PC-3 (cell line): Measurements from ENCODE around the gene EZH1. TPM values are rescaled to one million over a fixed set of nuclear protein-coding genes. Genes with fewer than 3 reads are reported as not detected.

Source experiments
- ATAC-seq: fragments of 200-7000 bp; cut with Tn5 transposase; 2 replicates; pipeline ENCODE4 v1.9.1; 2020; ENCODE audit warnings: mild to moderate bottlenecking, moderate library complexity
- BruUV-seq: library from RNA; stranded (reverse); fragments of 400-500 nt; replicated peaks from 2 replicates; lab custom pipeline; 2021; lab: Mats Ljungman, UMichigan
- CTCF ChIA-PET: fragments of 300-600 bp; sonication (Branson Sonifier 250); formaldehyde crosslinking; loops from one replicate; lab custom pipeline; 2022; ENCODE audit warnings: antibody characterized with exemption; lab: Charles Lee
- POLR2A ChIA-PET: fragments of 300-600 bp; sonication (Branson Sonifier 250); formaldehyde crosslinking; loops from one replicate; lab custom pipeline; 2022; ENCODE audit warnings: antibody characterized with exemption; ENCODE audit not compliant: unreplicated experiment; lab: Charles Lee
- DNase-seq: peaks from one replicate; pipeline ENCODE4 v3.0.0-alpha.2; 2015
- H2AFZ ChIP-seq: fragments of 300-600 bp; sonication (generic); 2 replicates; pipeline ENCODE4 v1.6.0; 2016; ENCODE audit warnings: antibody characterized with exemption, low read length
- H3F3A ChIP-seq: fragments of 300-600 bp; sonication (generic); one replicate; pipeline ENCODE4 v1.6.0; 2017; ENCODE audit warnings: antibody characterized with exemption, low read length, control low read depth, mild to moderate bottlenecking; ENCODE audit not compliant: unreplicated experiment
- H3K27ac ChIP-seq: fragments of 300-600 bp; sonication (generic); 2 replicates; pipeline ENCODE4 v1.5.1; 2016; ENCODE audit warnings: mild to moderate bottlenecking, low read length
- H3K27me3 ChIP-seq: fragments of 300-600 bp; sonication (generic); 2 replicates; pipeline ENCODE4 v1.6.1; 2016; ENCODE audit warnings: low read length, mixed read lengths
- H3K36me3 ChIP-seq: fragments of 300-600 bp; sonication (generic); 2 replicates; pipeline ENCODE4 v1.6.1; 2016; ENCODE audit warnings: low read depth, mixed run types, low read length, mixed read lengths
- H3K4me1 ChIP-seq: fragments of 300-600 bp; sonication (generic); 2 replicates; pipeline ENCODE4 v1.5.1; 2016; ENCODE audit warnings: low read length; ENCODE audit not compliant: insufficient read depth
- H3K4me2 ChIP-seq: fragments of 300-600 bp; sonication (generic); 2 replicates; pipeline ENCODE4 v1.6.0; 2016; ENCODE audit warnings: low read length
- H3K4me3 ChIP-seq: fragments of 300-600 bp; sonication (generic); 2 replicates; pipeline ENCODE4 v1.5.1; 2016; ENCODE audit warnings: mild to moderate bottlenecking, low read length, mixed read lengths
- H3K79me2 ChIP-seq: fragments of 300-600 bp; sonication (generic); 2 replicates; pipeline ENCODE4 v1.6.1; 2017; ENCODE audit warnings: low read length, mixed read lengths
- H3K9ac ChIP-seq: fragments of 300-600 bp; sonication (generic); 2 replicates; pipeline ENCODE4 v1.6.0; 2016; ENCODE audit warnings: mild to moderate bottlenecking, low read length
- H3K9me2 ChIP-seq: fragments of 300-600 bp; sonication (generic); replicated peaks from 2 replicates; pipeline ENCODE4 v1.6.1; 2016; ENCODE audit warnings: mixed run types, low read length, mixed read lengths
- H3K9me3 ChIP-seq: fragments of 300-600 bp; sonication (generic); 2 replicates; pipeline ENCODE4 v1.6.1; 2016; ENCODE audit warnings: low read length, mixed read lengths
- H4K20me1 ChIP-seq: fragments of 300-600 bp; sonication (generic); 2 replicates; pipeline ENCODE4 v1.6.1; 2016; ENCODE audit warnings: low read length, mixed read lengths
- CTCF ChIP-seq: fragments of 300-600 bp; sonication (generic); conservative IDR thresholded peaks from 2 replicates; pipeline ENCODE4 v1.5.1; 2017; ENCODE audit warnings: antibody characterized with exemption, low read depth, mild to moderate bottlenecking, low read length
- EZH2 ChIP-seq: fragments of 300-600 bp; sonication (generic); IDR thresholded peaks from one replicate; pipeline ENCODE4 v1.6.1; 2017; ENCODE audit warnings: antibody characterized with exemption, mild to moderate bottlenecking, low read length; ENCODE audit not compliant: unreplicated experiment
- EZH2phosphoT487 ChIP-seq: fragments of 300-600 bp; sonication (generic); IDR thresholded peaks from 2 replicates; pipeline ENCODE4 v1.6.1; 2018; ENCODE audit warnings: mild to moderate bottlenecking, antibody characterized with exemption, low read length, borderline replicate concordance
- intact Hi-C: fragments of 100-400 bp; cut with micrococcal nuclease; formaldehyde crosslinking; loops from 2 replicates; pipeline ENCODE4 v1.9.0; 2023
- total RNA-seq: library from RNA; depleted of rRNA; stranded (reverse); fragments of >200 nt; gene quantifications from 2 replicates; pipeline ENCODE4 v1.2.3, GENCODE V29; 2014

Gene EZH1
- total RNA-seq, 1 experiment from 2014 or later, result 5.8 TPM

- CTCF ChIA-PET, result interaction anchor here (1.4 kb wide), 1 partner anchor 65 kb away, joined by 4 read pairs; the partner anchor contains the start of genes RETREG3 and TUBG1
- H3F3A ChIP-seq, result peaks cover 6% of the 10 kb centered on the region
- TF ChIP-seq CTCF (peak; percentile 50; the same call in 1 of the 2 replicates), EZH2phosphoT487 (no peak)
- H3K27me3 ChIP-seq, result no peaks in the 10 kb centered on the region
- 0 out of 2 replicates have a peak, but pooled peaks cover 4% of the 10 kb centered on the region for H4K20me1 ChIP-seq
- BruUV-seq, result no TSS peak
- H3K9me3 ChIP-seq, result no peaks in the 10 kb centered on the region
- H3K4me1 ChIP-seq, result peaks cover 22% of the 10 kb centered on the region
- no peak overlapping the region for H3K9ac ChIP-seq
- H2AFZ ChIP-seq, result no peak overlapping the region
- no peak for ATAC-seq
- POLR2A ChIA-PET, result interaction anchor here (0.5 kb wide), 2 partner anchors 17 to 424 kb away, joined by 3 to 10 read pairs; no protein-coding TSS in a partner anchor
- peaks cover 26% of the 10 kb centered on the region for H3K79me2 ChIP-seq
- intact Hi-C loops, result no loop called here
- H3K4me3 ChIP-seq, result peak overlapping the region; percentile 97
- DNase-seq, result no peak
- peak overlapping the region; percentile 99 for H3K4me2 ChIP-seq
- H3K27ac ChIP-seq, result no peak overlapping the region
- no peaks in the 10 kb centered on the region for H3K9me2 ChIP-seq
- H3K36me3 ChIP-seq, result no peaks in the 10 kb centered on the region
These were observed 70.7 kb downstream of the EZH1 start for GRCh38 chr17:42673885-42674754.

DNA sequence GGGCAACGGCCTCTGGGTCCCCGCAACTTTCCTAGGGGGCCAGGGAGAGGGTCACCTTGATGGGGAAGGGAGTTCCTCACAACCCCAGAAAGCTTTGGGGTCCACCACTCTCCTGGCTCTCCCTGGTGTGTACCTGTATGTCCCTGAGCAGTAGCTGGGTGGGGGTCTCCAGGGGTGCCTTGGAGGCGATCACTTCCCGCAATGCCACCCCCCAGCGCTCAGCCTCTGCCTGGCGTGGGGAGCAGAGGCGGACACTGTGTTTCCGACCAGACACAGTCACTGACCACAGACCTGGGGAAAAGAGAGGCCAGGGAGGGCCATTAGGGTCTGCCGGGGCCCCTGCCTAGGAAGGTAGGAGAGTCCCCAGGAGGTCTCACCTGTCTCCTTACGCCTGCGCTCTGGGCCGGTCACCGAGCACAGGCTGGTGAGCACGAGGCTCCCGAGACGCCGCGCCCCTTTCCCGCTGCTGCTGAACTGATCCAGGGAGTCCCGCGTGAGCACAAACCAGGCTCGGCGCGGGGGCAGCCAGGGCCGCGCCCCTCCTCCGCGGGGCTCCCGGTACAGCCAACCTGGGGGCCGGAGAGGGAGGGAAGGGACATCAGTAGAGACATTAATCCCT is 71.5 kb downstream of the EZH1 start:
- Histone ChIP-seq H3K9me2 (no peaks in the 10 kb centered on the region), H3K79me2 (peaks cover 26% of the 10 kb centered on the region), H3F3A (peaks cover 1% of the 10 kb centered on the region), H2AFZ (no peak overlapping the region), H3K27ac (no peak overlapping the region), H3K27me3 (no peaks in the 10 kb centered on the region), H3K4me3 (no peak overlapping the region), H3K36me3 (no peaks in the 10 kb centered on the region), H3K9ac (no peak overlapping the region), H3K4me1 (peaks cover 16% of the 10 kb centered on the region), H4K20me1 (0 out of 2 replicates have a peak, but pooled peaks cover 4% of the 10 kb centered on the region), H3K4me2 (no peak overlapping the region), H3K9me3 (no peaks in the 10 kb centered on the region)
- ChIA-PET POLR2A (no interaction called here), CTCF (interaction anchor here (1.0 to 1.4 kb wide), 2 partner anchors 64 to 95 kb away, joined by 3 to 4 read pairs; partner anchors contain the start of genes RETREG3 and TUBG1)
- intact Hi-C loops, result no loop called here
- TF ChIP-seq CTCF, result no peak
- no peak for TF ChIP-seq EZH2phosphoT487
- no peak for TF ChIP-seq EZH2
- ATAC-seq, result no peak
- no peak for DNase-seq
- no TSS peak for BruUV-seq
